Neural progenitor cell (in vitro differentiated cells): ENCODE data around the gene DCC. TPM values are rescaled to one million over a fixed set of nuclear protein-coding genes. Genes with fewer than 3 reads are reported as not detected.

Source experiments
- DNase-seq: peaks from one replicate; pipeline ENCODE4 v3.0.0-alpha.2; 2016; ENCODE audit warnings: low spot score
- H2AFZ ChIP-seq: fragments of 200-600 bp; sonication (generic); replicated peaks from 2 replicates; pipeline ENCODE4 v1.6.1; 2016; ENCODE audit warnings: antibody characterized with exemption
- H3F3A ChIP-seq: fragments of 200-600 bp; sonication (generic); 2 replicates; pipeline ENCODE4 v1.6.1; 2016; ENCODE audit warnings: antibody characterized with exemption, low read depth
- H3K27ac ChIP-seq: fragments of 200-600 bp; sonication (generic); 2 replicates; pipeline ENCODE4 v1.5.1; 2016; ENCODE audit warnings: mild to moderate bottlenecking
- H3K27me3 ChIP-seq: fragments of 200-600 bp; sonication (generic); 2 replicates; pipeline ENCODE4 v1.6.1; 2016; ENCODE audit warnings: mild to moderate bottlenecking, moderate library complexity
- H3K36me3 ChIP-seq: fragments of 200-600 bp; sonication (generic); 2 replicates; pipeline ENCODE4 v1.5.1; 2016
- H3K4me1 ChIP-seq: fragments of 200-600 bp; sonication (generic); 2 replicates; pipeline ENCODE4 v1.6.1; 2016; ENCODE audit warnings: mixed run types
- H3K4me2 ChIP-seq: fragments of 200-600 bp; sonication (generic); 2 replicates; pipeline ENCODE4 v1.6.1; 2016
- H3K4me3 ChIP-seq: fragments of 200-600 bp; sonication (generic); 2 replicates; pipeline ENCODE4 v1.5.1; 2016
- H3K79me2 ChIP-seq: fragments of 200-600 bp; sonication (generic); 2 replicates; pipeline ENCODE4 v1.6.1; 2016; ENCODE audit warnings: low read depth
- H3K9ac ChIP-seq: fragments of 200-600 bp; sonication (generic); 2 replicates; pipeline ENCODE4 v1.6.1; 2016
- H3K9me3 ChIP-seq: fragments of 200-600 bp; sonication (generic); 2 replicates; pipeline ENCODE4 v1.5.1; 2016; ENCODE audit warnings: low read depth
- H4K20me1 ChIP-seq: fragments of 200-600 bp; sonication (generic); 2 replicates; pipeline ENCODE4 v1.6.1; 2016; ENCODE audit warnings: low read depth
- H3K27ac Mint-ChIP-seq: 3 replicates; pipeline ENCODE4 v1.8.0; 2021; ENCODE audit warnings: mixed read lengths
- H3K27me3 Mint-ChIP-seq: 2 replicates; pipeline ENCODE4 v1.8.0; 2022; ENCODE audit warnings: low read depth, mild to moderate bottlenecking, inconsistent platforms, moderate library complexity, mixed read lengths; ENCODE audit not compliant: insufficient read depth
- H3K36me3 Mint-ChIP-seq: 3 replicates; pipeline ENCODE4 v1.8.0; 2021; ENCODE audit warnings: mixed read lengths
- H3K4me1 Mint-ChIP-seq: 3 replicates; pipeline ENCODE4 v1.8.0; 2021; ENCODE audit warnings: mixed read lengths
- H3K4me3 Mint-ChIP-seq: 3 replicates; pipeline ENCODE4 v1.8.0; 2021; ENCODE audit warnings: mild to moderate bottlenecking, moderate library complexity, mixed read lengths
- H3K9me3 Mint-ChIP-seq: 3 replicates; pipeline ENCODE4 v1.8.0; 2020; ENCODE audit warnings: mixed read lengths
- EZH2 ChIP-seq: fragments of 200-600 bp; sonication (generic); IDR thresholded peaks from 2 replicates; pipeline ENCODE4 v1.6.1; 2017; ENCODE audit warnings: antibody characterized with exemption, mild to moderate bottlenecking, moderate library complexity
- EZH2phosphoT487 ChIP-seq: fragments of 200-600 bp; sonication (generic); IDR thresholded peaks from 2 replicates; pipeline ENCODE4 v1.6.1; 2017; ENCODE audit warnings: antibody characterized with exemption
- total RNA-seq: library from RNA; depleted of rRNA; stranded (reverse); fragments of >200 nt; gene quantifications from 2 replicates; pipeline ENCODE4 v1.2.3, GENCODE V29; 2015; ENCODE audit warnings: low replicate concordance
- TF ChIP-seq, protein P1 (sequence below): fragments of 200-600 bp; sonication (generic); IDR thresholded peaks from 2 replicates; pipeline ENCODE4 v1.5.1; 2017; ENCODE audit warnings: antibody characterized with exemption, mild to moderate bottlenecking

The DCC gene
- total RNA-seq, 1 donor from 2014 or later = 0.41 TPM

DNA sequence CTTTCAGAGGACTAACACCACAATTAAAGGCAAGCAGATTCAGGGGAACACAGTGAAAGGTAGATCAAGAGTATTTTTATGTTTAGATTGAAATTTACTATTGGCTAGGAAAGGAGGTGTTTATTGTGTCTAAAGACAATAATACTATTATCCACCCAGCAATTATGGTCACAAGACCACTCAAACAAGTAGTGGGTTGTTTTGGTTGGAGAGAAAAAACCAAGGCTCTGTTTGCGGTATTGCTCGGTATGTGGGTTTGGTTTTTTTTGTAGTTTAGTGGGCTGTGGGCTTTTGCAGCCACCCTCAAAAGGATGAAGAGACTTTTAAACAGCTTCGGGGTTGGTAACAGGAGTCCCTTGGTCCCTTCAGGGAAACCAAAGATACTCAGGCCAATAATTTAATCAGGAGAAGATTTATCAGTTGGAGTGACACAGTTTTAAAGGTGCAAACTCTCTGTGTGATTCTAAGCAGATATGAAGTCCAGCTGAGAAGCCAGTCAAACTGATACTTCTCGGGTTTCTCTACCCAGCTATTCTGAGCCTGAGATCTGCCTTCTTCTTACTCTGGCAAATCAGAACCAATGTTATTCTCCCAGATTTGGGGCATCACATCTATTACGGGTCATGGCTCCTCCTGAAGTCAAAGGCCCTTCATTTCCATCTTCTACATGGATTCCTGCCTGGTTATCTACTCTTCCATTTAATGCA is 55.3 kb downstream of the DCC start:
- Histone ChIP-seq H3K36me3 (no peaks in the 10 kb centered on the region), H3K9ac (no peak overlapping the region), H3K79me2 (no peaks in the 10 kb centered on the region), H2AFZ (no peak overlapping the region), H3F3A (no peaks in the 10 kb centered on the region), H3K4me3 (no peak overlapping the region), H3K27me3 (no peaks in the 10 kb centered on the region), H3K9me3 (no peaks in the 10 kb centered on the region), H3K4me1 (peaks cover 6% of the 10 kb centered on the region), H4K20me1 (no peaks in the 10 kb centered on the region), H3K4me2 (no peak overlapping the region), H3K27ac (no peak overlapping the region)
- Mint-ChIP-seq H3K27me3 (peaks cover 2% of the 10 kb centered on the region), H3K36me3 (no peaks in the 10 kb centered on the region), H3K27ac (no peak overlapping the region), H3K4me3 (no peak overlapping the region), H3K4me1 (peaks cover 14% of the 10 kb centered on the region), H3K9me3 (no peaks in the 10 kb centered on the region)
- no peak for DNase-seq
- no peak for TF ChIP-seq EZH2phosphoT487
- TF ChIP-seq EZH2 = no peak
- TF ChIP-seq, protein P1, sequence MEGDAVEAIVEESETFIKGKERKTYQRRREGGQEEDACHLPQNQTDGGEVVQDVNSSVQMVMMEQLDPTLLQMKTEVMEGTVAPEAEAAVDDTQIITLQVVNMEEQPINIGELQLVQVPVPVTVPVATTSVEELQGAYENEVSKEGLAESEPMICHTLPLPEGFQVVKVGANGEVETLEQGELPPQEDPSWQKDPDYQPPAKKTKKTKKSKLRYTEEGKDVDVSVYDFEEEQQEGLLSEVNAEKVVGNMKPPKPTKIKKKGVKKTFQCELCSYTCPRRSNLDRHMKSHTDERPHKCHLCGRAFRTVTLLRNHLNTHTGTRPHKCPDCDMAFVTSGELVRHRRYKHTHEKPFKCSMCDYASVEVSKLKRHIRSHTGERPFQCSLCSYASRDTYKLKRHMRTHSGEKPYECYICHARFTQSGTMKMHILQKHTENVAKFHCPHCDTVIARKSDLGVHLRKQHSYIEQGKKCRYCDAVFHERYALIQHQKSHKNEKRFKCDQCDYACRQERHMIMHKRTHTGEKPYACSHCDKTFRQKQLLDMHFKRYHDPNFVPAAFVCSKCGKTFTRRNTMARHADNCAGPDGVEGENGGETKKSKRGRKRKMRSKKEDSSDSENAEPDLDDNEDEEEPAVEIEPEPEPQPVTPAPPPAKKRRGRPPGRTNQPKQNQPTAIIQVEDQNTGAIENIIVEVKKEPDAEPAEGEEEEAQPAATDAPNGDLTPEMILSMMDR = no peak

DNA sequence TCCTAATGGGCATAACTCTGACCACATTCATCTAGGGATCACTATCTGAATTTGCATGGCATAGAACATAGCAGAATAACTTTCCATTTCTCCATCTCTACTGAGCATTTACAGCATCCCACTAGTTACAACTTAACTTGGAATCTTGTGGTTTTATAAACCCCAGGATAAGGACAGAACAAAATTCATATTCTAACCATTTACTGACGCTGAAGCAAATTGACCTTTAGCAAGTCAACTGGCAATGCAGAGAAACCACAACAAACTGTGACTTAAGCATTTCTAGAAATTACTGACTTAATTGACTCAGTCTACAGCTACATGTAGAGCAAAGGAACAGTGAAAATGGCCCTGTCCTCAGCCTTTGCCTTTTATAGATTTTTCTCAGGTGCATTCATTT is 61.2 kb downstream of the DCC start:
- Histone ChIP-seq H3K27ac (no peak overlapping the region), H3K79me2 (no peaks in the 10 kb centered on the region), H3K27me3 (no peaks in the 10 kb centered on the region), H3F3A (no peaks in the 10 kb centered on the region), H3K9me3 (no peaks in the 10 kb centered on the region), H2AFZ (no peak overlapping the region), H3K9ac (no peak overlapping the region), H4K20me1 (no peaks in the 10 kb centered on the region), H3K36me3 (no peaks in the 10 kb centered on the region), H3K4me1 (no peaks in the 10 kb centered on the region), H3K4me2 (no peak overlapping the region), H3K4me3 (no peak overlapping the region)
- H3K4me3 Mint-ChIP-seq = no peak overlapping the region
- H3K9me3 Mint-ChIP-seq = peaks cover 2% of the 10 kb centered on the region
- DNase-seq = no peak
- TF ChIP-seq, protein P1 = no peak
- TF ChIP-seq EZH2phosphoT487 = no peak
- TF ChIP-seq EZH2 = no peak
- H3K4me1 Mint-ChIP-seq = peaks cover 6% of the 10 kb centered on the region
- H3K36me3 Mint-ChIP-seq = peaks cover 2% of the 10 kb centered on the region
- H3K27ac Mint-ChIP-seq = no peak overlapping the region
- H3K27me3 Mint-ChIP-seq = no peaks in the 10 kb centered on the region

DNA sequence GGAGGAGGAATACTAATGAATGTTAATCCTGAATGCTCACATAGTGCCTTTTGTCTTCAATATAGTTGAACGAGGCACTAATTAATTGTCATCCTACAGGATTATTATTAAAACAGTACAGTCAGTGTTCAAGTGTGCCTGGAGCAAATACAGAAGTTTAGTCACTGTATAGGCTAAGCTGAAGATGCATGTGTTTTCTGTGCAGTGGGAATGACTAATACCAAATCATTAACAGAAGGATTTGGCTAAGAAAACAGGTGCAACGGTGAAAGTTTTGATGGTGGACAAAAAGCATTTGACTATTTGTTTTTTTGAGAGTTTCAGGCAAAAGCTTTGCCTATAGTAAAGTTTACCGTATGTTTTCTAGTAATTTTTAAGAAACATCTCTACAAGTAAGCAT is 62.8 kb downstream of the DCC start:
- peaks cover 2% of the 10 kb centered on the region for H3K9me3 Mint-ChIP-seq
- H3K4me3 ChIP-seq = no peak overlapping the region
- H3K27ac ChIP-seq = no peak overlapping the region
- DNase-seq = no peak
- H3K27ac Mint-ChIP-seq = no peak overlapping the region
- H3K4me1 Mint-ChIP-seq = peaks cover 5% of the 10 kb centered on the region
- no peak overlapping the region for H2AFZ ChIP-seq
- no peaks in the 10 kb centered on the region for H4K20me1 ChIP-seq
- no peaks in the 10 kb centered on the region for H3F3A ChIP-seq
- no peaks in the 10 kb centered on the region for H3K36me3 ChIP-seq
- H3K79me2 ChIP-seq = no peaks in the 10 kb centered on the region
- no peaks in the 10 kb centered on the region for H3K27me3 Mint-ChIP-seq
- no peaks in the 10 kb centered on the region for H3K27me3 ChIP-seq
- H3K36me3 Mint-ChIP-seq = peaks cover 2% of the 10 kb centered on the region
- H3K9me3 ChIP-seq = no peaks in the 10 kb centered on the region
- no peak for TF ChIP-seq EZH2phosphoT487
- H3K9ac ChIP-seq = no peak overlapping the region
- no peak overlapping the region for H3K4me3 Mint-ChIP-seq
- H3K4me2 ChIP-seq = no peak overlapping the region
- H3K4me1 ChIP-seq = no peaks in the 10 kb centered on the region

DNA sequence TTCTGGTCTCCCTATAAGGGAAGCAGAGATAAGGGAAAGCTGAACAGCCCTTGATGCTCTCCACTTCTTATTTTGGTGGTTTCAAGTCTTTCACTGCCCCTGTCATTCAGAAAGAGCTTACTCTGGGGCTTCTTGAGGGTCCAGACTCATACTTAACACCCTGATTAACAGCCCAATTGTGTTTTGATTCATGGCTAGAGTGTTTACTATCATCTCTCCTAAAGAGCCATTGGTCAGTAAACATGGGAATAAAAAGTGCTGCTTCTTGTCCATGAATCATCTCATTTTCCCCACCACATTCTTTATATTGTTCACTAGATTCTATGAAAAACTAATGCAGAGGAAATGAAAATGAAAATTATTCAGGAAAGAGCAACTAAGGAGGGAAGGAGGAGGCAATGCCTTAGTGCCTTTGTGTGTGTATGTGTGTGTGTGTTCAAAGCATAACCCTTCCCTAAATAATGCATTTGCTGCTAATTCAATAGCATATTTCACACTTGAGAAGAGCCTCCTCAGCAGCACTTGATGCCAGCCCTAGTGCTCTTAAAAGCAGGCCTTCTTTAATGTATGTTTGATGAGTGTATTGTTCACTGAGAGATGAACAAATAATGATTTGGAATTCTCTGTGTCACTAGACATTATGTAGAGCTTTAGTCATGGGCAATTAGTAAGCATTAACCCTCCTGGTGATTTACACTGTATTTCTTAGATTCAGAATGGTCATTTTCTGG is 63.5 kb downstream of the DCC start:
- Histone ChIP-seq H3K36me3 (no peaks in the 10 kb centered on the region), H3K4me1 (no peaks in the 10 kb centered on the region), H3K79me2 (no peaks in the 10 kb centered on the region), H4K20me1 (no peaks in the 10 kb centered on the region), H3K9me3 (no peaks in the 10 kb centered on the region), H3K27ac (no peak overlapping the region), H3K4me2 (no peak overlapping the region), H2AFZ (no peak overlapping the region), H3K9ac (no peak overlapping the region), H3K4me3 (no peak overlapping the region), H3F3A (no peaks in the 10 kb centered on the region), H3K27me3 (no peaks in the 10 kb centered on the region)
- no peak for TF ChIP-seq EZH2phosphoT487
- TF ChIP-seq, protein P1 = no peak
- TF ChIP-seq EZH2 = no peak
- no peak overlapping the region for H3K27ac Mint-ChIP-seq
- DNase-seq = no peak
- peaks cover 5% of the 10 kb centered on the region for H3K4me1 Mint-ChIP-seq
- H3K9me3 Mint-ChIP-seq = peaks cover 2% of the 10 kb centered on the region
- H3K27me3 Mint-ChIP-seq = no peaks in the 10 kb centered on the region
- peaks cover 2% of the 10 kb centered on the region for H3K36me3 Mint-ChIP-seq
- H3K4me3 Mint-ChIP-seq = no peak overlapping the region
